ENCODE results near the gene PDE1C. TPM values are rescaled to one million over a fixed set of nuclear protein-coding genes. Genes with fewer than 3 reads are reported as not detected.

The PDE1C gene
- total and polyA plus RNA-seq, 5 donors, result 23.2 to 94.4 (median 90.1) TPM

DNA sequence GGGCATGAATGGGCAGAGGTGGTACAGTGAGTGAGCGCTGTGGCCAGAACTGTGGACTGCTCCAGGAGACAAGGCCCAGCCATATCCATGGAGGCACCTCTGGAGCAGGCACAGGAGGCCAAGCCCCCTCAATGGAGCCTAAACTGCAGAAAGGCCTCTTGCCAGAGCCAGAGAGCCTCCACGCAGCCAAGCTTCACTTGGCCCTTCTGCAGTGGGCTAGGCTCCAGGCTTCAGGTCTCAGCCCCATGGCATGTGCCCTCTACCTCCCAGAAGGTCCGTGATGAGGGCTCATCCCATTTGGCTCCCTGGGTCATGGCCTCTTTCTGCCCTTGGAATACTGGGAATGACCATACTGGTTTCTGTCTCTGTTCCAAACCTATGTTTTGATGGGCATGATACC, 8.9 kb downstream of the PDE1C start:
- Histone ChIP-seq H3K4me1 (ENCODE audit: control insufficient read depth, insufficient read depth, low read length) (peaks cover 8% of the 10 kb centered on the region), H3K27ac (ENCODE audit: low read length) (no peak overlapping the region), H3K4me3 (ENCODE audit: low read length) (no peak overlapping the region), H3K27me3 (ENCODE audit: control insufficient read depth, insufficient read depth) (no peaks in the 10 kb centered on the region), H3K9me3 (ENCODE audit: control insufficient read depth, low read length) (no peaks in the 10 kb centered on the region)
- 76% methylated on average over 3 of the region's 3 CpGs for WGBS
- ATAC-seq (peak in 1 of 2 donors; percentile 14), DNase-seq (peak in 1 of 3 donors; percentile 16)
- intact Hi-C loops (cut with DNase I), result no loop called here

DNA sequence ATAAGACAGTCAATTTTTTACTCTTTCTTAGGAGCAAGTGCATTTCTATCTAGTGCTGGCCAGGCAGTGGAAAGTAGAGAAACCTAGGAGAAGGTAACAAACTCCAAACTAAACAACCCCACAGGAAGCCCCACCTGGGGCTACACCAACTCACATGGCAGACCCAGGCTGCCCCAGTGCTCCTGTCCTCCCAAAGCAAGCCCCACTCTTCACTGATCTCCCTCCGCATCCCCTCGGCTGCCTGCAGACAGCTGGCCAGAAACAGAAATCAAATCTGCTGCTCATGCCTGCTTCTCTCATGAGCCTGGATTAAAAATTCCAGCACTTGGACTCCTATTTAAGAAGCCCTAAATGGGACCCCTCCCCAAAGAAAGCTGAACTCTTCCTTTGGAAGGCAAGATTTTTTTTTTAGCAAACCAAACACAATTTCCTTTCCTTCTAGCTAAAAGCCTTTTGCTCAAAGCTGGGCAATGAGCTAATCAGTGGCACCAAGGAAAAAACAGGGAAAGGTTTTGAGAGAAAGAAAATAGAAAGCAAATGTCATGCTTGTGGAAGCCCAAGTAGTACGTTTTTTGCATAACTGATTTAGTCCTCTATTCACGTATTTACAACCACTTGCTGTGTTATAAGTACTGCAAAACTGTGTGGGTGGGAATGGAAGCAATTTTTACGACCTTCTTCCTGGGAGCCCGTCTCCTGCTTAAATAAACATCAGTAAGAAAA, 10.8 kb downstream of the PDE1C start:
- DNase-seq (peak in 1 of 3 donors; percentile 15), ATAC-seq (no peak)
- intact Hi-C loops (cut with DNase I), result no loop called here
- 35% methylated on average over 6 of the region's 6 CpGs for WGBS
- Histone ChIP-seq H3K9me3 (ENCODE audit: control insufficient read depth, low read length) (no peaks in the 10 kb centered on the region), H3K27me3 (ENCODE audit: control insufficient read depth, insufficient read depth) (no peaks in the 10 kb centered on the region), H3K4me1 (ENCODE audit: control insufficient read depth, insufficient read depth, low read length) (peaks cover 8% of the 10 kb centered on the region), H3K4me3 (ENCODE audit: low read length) (peak overlapping the region; percentile 12), H3K27ac (ENCODE audit: low read length) (peak overlapping the region; percentile 13)

DNA sequence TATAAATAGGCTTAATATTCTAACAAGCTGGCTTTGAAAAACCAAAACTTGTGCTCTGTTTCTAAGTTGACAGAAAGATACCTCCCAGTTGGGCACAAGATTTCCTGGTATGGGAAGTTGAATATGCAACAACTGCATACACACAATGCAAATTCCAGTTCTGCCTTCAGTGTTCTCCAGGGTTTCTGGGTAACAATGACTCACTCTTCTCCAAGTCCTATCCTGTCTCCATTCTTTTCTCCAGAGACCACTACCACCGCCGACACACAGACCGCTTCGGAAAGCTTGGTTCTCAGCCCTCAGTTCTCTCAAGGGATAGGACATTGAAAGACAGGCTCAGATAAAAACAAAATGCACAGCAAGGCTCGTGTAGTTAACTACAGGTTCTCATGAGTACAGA, 12.2 kb downstream of the PDE1C start:
- H3K27ac ChIP-seq (ENCODE audit: low read length), result peak overlapping the region; percentile 21
- DNase-seq (no peak), ATAC-seq (peak; percentile 27 to 55)
- no peaks in the 10 kb centered on the region for H3K27me3 ChIP-seq (ENCODE audit: control insufficient read depth, insufficient read depth)
- intact Hi-C loops (cut with DNase I), result no loop called here
- no peaks in the 10 kb centered on the region for H3K9me3 ChIP-seq (ENCODE audit: control insufficient read depth, low read length)
- peaks cover 10% of the 10 kb centered on the region for H3K4me1 ChIP-seq (ENCODE audit: control insufficient read depth, insufficient read depth, low read length)
- no peak overlapping the region for H3K4me3 ChIP-seq (ENCODE audit: low read length)
- 41% methylated on average over 5 of the region's 5 CpGs for WGBS

DNA sequence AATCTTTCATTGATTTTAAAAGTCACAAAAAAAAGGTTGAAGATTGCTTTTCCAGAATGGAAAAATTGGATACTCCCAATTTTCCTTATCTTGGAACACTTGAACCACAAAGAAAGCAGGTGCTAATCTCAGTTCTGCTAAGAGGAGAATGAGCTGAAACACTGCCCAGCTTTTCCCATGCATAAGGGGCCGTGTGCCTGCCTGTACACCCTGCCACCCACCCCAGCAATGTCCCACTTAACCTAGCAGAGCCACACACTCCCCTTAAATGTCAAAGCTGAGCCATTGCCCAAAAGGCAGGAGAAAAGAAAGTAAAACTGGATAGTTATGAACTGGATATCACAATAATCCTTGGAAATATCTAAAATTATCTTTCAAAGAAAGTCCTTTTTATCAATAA, 13.4 kb downstream of the PDE1C start:
- peak; percentile 62 to 69 for ATAC-seq
- Histone ChIP-seq H3K9me3 (ENCODE audit: control insufficient read depth, low read length) (no peaks in the 10 kb centered on the region), H3K27me3 (ENCODE audit: control insufficient read depth, insufficient read depth) (no peaks in the 10 kb centered on the region), H3K4me1 (ENCODE audit: control insufficient read depth, insufficient read depth, low read length) (peaks cover 7% of the 10 kb centered on the region), H3K4me3 (ENCODE audit: low read length) (no peak overlapping the region), H3K27ac (ENCODE audit: low read length) (peak overlapping the region; percentile 67)
- intact Hi-C loops (cut with DNase I), result no loop called here
- no peak for DNase-seq
- WGBS, result 43% methylated on average over 1 of the region's 1 CpG

DNA sequence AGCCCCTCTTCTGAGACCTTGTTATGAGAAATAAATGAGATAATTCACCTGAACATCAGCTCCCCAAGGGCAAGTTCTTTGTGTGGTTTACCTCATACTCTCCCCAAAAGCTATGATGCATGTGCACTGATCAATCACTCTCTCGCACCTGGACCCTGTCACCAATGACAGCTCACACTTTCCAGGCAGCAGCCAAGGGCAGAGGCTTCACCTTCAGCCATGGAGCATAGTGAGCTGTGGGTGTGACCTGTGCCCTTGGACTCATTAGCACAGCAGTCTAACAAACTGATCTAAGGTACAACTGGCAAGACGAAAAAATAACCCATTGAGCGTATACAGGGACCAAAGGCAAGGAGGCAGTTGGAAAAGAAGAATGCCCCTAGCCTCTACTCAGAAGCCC, 17.0 kb downstream of the PDE1C start:
- ATAC-seq (peak in 1 of 2 donors; percentile 28), DNase-seq (no peak)
- Histone ChIP-seq H3K4me3 (ENCODE audit: low read length) (no peak overlapping the region), H3K4me1 (ENCODE audit: control insufficient read depth, insufficient read depth, low read length) (peaks cover 11% of the 10 kb centered on the region), H3K9me3 (ENCODE audit: control insufficient read depth, low read length) (no peaks in the 10 kb centered on the region), H3K27me3 (ENCODE audit: control insufficient read depth, insufficient read depth) (no peaks in the 10 kb centered on the region), H3K27ac (ENCODE audit: low read length) (no peak overlapping the region)
- intact Hi-C loops (cut with DNase I), result no loop called here
- WGBS, result 94% methylated on average over 3 of the region's 3 CpGs

DNA sequence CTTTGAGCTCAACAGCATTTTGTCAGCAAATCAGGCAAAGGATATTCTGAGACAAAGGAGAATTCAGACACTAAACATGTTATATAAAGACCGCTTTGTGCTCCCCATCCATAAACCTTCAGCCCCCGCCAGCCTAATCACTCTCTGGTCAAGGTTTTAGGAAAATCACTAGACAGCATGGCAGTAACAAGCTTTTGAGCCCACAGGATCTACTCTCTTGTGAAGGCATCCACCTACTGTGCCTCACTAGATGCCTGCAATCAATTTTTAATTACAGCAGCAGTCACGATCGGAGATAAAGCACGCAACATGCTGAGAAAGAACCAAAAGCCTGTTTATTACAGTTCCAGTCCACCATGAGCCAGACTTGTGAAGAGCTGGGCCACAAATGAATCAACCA, 19.1 kb downstream of the PDE1C start:
- DNase-seq, result no peak
- H3K4me3 ChIP-seq (ENCODE audit: low read length), result no peak overlapping the region
- no peak for ATAC-seq
- H3K27me3 ChIP-seq (ENCODE audit: control insufficient read depth, insufficient read depth), result no peaks in the 10 kb centered on the region
- no peak overlapping the region for H3K27ac ChIP-seq (ENCODE audit: low read length)
- 83% methylated on average over 5 of the region's 5 CpGs for WGBS
- intact Hi-C loops (cut with DNase I), result no loop called here
- H3K4me1 ChIP-seq (ENCODE audit: control insufficient read depth, insufficient read depth, low read length), result peaks cover 6% of the 10 kb centered on the region
- no peaks in the 10 kb centered on the region for H3K9me3 ChIP-seq (ENCODE audit: control insufficient read depth, low read length)

DNA sequence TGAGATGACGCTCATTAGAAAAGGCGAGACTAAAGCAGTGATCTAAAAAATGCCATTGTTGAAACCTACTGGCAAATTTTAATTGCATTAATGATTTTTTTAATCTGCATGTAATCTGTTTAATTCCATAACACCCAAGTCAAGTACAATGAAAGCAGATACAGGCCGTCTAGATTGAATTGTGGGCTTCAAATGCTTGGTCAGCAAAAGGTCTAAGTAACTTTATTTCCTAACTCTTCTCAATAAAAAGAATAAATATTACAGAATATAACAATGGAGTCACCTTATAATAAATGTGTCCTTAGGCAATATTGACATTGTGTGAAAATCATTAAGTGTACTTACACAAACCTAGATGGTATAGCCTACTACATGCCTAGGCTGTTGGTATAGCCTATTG, 20.6 kb downstream of the PDE1C start:
- intact Hi-C loops (cut with DNase I), result no loop called here
- ATAC-seq, result no peak
- DNase-seq, result no peak
- Histone ChIP-seq H3K27ac (ENCODE audit: low read length) (no peak overlapping the region), H3K4me3 (ENCODE audit: low read length) (no peak overlapping the region), H3K27me3 (ENCODE audit: control insufficient read depth, insufficient read depth) (no peaks in the 10 kb centered on the region), H3K9me3 (ENCODE audit: control insufficient read depth, low read length) (no peaks in the 10 kb centered on the region), H3K4me1 (ENCODE audit: control insufficient read depth, insufficient read depth, low read length) (peaks cover 8% of the 10 kb centered on the region)
- WGBS, result 65% methylated on average over 3 of the region's 3 CpGs

DNA sequence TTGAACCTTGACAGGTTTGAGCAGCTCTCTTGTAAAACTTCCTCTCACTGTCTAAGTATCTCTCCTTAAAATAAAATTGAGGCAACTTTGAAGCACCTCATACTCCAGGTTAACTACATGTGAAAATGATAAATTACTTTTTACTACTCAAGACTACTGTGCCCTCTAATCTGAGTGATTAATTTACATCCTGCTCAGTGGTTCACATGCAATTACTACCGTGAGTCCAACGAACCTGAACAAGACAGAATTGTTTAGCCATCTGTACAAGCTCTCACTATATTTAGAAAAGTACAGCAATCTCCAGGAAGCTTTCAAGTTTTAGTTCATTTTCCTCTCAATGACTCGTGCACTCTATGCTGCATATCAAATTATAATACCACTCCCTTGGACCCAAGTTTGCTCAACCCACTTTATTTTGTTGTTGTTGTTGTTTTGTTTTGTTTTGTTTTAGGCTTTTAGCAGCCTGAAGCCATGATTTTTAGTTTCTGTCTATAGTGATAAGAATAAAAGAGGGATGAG, 21.2 kb downstream of the PDE1C start:
- ATAC-seq, result no peak
- no peak overlapping the region for H3K27ac ChIP-seq (ENCODE audit: low read length)
- intact Hi-C loops (cut with DNase I), result no loop called here
- H3K9me3 ChIP-seq (ENCODE audit: control insufficient read depth, low read length), result no peaks in the 10 kb centered on the region
- no peaks in the 10 kb centered on the region for H3K27me3 ChIP-seq (ENCODE audit: control insufficient read depth, insufficient read depth)
- no peak overlapping the region for H3K4me3 ChIP-seq (ENCODE audit: low read length)
- H3K4me1 ChIP-seq (ENCODE audit: control insufficient read depth, insufficient read depth, low read length), result peaks cover 8% of the 10 kb centered on the region
- DNase-seq, result no peak
- 23% methylated on average over 3 of the region's 3 CpGs for WGBS

DNA sequence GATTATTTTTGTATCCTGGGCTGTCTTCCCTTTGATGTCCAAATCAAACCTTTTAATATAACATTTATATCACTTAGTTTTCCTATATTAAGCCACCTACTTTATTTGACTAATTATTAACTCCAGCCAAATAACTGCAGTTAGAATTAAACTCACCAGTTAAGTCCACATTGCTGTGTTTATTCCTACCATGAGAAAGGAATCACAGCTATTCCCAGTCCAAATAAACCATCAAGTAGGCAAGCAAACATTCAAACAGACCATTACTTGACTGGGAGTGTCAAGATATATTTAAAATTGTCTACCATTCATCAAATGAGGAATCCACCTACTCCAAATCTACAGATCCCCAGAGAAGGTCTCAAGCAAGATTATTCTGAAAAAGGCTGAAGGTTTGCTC, 22.4 kb downstream of the PDE1C start:
- no peaks in the 10 kb centered on the region for H3K27me3 ChIP-seq (ENCODE audit: control insufficient read depth, insufficient read depth)
- H3K9me3 ChIP-seq (ENCODE audit: control insufficient read depth, low read length), result no peaks in the 10 kb centered on the region
- ATAC-seq, result no peak
- no peak overlapping the region for H3K27ac ChIP-seq (ENCODE audit: low read length)
- intact Hi-C loops (cut with DNase I), result no loop called here
- peaks cover 5% of the 10 kb centered on the region for H3K4me1 ChIP-seq (ENCODE audit: control insufficient read depth, insufficient read depth, low read length)
- H3K4me3 ChIP-seq (ENCODE audit: low read length), result no peak overlapping the region
- DNase-seq, result no peak

DNA sequence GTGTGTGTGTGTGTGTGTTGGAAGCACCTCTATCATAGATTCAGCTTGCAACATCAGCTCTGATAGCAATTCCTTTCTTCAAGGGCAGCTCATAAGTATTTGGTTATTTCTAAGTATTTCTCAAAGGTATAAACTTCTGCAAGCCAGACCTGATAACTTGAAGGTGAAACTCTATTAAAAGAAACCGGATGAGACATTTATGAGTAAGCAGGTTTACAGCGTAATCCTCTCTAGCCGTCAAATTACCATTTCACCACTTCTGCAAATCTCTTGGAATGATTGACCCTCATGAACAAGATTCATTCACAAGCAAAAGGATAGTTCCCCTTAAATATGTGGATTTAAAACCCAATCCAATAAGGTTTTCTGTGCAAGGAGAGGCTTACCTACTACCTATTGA, 23.1 kb downstream of the PDE1C start:
- DNase-seq (no peak), ATAC-seq (no peak)
- no peaks in the 10 kb centered on the region for H3K27me3 ChIP-seq (ENCODE audit: control insufficient read depth, insufficient read depth)
- H3K4me3 ChIP-seq (ENCODE audit: low read length), result no peak overlapping the region
- H3K9me3 ChIP-seq (ENCODE audit: control insufficient read depth, low read length), result no peaks in the 10 kb centered on the region
- H3K4me1 ChIP-seq (ENCODE audit: control insufficient read depth, insufficient read depth, low read length), result peaks cover 5% of the 10 kb centered on the region
- intact Hi-C loops (cut with DNase I), result no loop called here
- no peak overlapping the region for H3K27ac ChIP-seq (ENCODE audit: low read length)
- 90% methylated on average over 3 of the region's 3 CpGs for WGBS

DNA sequence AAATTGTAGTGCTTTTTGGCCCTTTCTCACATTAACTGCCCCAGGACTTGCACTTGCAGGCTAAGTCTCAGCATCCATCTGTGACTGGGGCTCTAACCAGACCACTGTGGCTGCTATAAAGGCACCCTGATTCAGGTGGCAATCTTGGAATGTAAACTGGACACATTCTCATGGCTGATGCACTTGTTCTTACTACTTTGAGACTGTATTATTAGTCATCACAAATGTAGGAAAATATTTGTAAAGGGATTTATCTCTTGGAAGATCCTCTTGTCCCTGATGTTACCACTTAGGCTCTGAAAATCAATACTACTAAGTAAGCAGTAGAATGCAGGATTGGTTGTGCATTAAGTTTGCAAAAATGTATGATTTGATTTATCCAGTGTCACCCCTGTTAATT, 25.0 kb downstream of the PDE1C start:
- intact Hi-C loops (cut with DNase I), result no loop called here
- no peak for DNase-seq
- ATAC-seq, result no peak
- no peaks in the 10 kb centered on the region for H3K9me3 ChIP-seq (ENCODE audit: control insufficient read depth, low read length)
- H3K4me3 ChIP-seq (ENCODE audit: low read length), result no peak overlapping the region
- peaks cover 4% of the 10 kb centered on the region for H3K4me1 ChIP-seq (ENCODE audit: control insufficient read depth, insufficient read depth, low read length)
- no peaks in the 10 kb centered on the region for H3K27me3 ChIP-seq (ENCODE audit: control insufficient read depth, insufficient read depth)
- H3K27ac ChIP-seq (ENCODE audit: low read length), result no peak overlapping the region

DNA sequence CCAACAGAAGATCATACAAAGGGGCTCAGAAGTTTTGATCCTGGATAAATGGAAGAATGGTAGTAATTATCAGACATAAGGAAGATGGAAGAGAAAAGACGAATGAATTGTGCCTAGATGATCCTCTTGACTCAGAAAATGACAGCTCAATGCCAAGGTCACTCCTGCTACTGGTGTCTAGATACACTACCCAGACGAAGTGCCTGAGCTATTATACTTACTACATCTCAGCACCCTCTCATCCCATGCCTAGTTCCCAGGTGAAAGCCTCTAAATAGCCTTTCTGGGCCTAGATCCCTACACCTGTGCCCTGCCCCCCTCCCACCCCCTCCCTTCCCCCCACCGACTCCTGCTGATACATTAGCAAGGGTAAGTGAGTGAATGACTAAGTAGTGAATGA, 25.5 kb downstream of the PDE1C start:
- peaks cover 4% of the 10 kb centered on the region for H3K4me1 ChIP-seq (ENCODE audit: control insufficient read depth, insufficient read depth, low read length)
- no peak overlapping the region for H3K27ac ChIP-seq (ENCODE audit: low read length)

More for the DNA sequence above, 25.5 kb downstream of the PDE1C start:
- intact Hi-C loops (cut with DNase I), result no loop called here
- Histone ChIP-seq H3K27me3 (ENCODE audit: control insufficient read depth, insufficient read depth) (no peaks in the 10 kb centered on the region), H3K9me3 (ENCODE audit: control insufficient read depth, low read length) (no peaks in the 10 kb centered on the region), H3K4me3 (ENCODE audit: low read length) (no peak overlapping the region)
- ATAC-seq (no peak), DNase-seq (no peak)
- 61% methylated on average over 3 of the region's 3 CpGs for WGBS

Data from right cardiac atrium (tissue), 5 donors.